HG02852 (cell line): ENCODE measurements around the gene ELN.

Source experiments
- ATAC-seq: cut with Tn5 transposase; IDR thresholded peaks from one replicate; pipeline ENCODE4 v1.9.1; 2021; ENCODE audit warnings: mild to moderate bottlenecking, moderate library complexity; ENCODE audit not compliant: unreplicated experiment

ELN gene

GRCh38 chr7:74023092-74023536 lies 4.9 kb upstream of the ELN start:
- no peak for ATAC-seq

GRCh38 chr7:74023786-74024185 lies 4.2 kb upstream of the ELN start:
- no peak for ATAC-seq

GRCh38 chr7:74025146-74025545 lies 2.8 kb upstream of the ELN start:
- no peak for ATAC-seq

- no peak for ATAC-seq
These were observed 2.2 kb upstream of the ELN start for GRCh38 chr7:74025730-74026129.

- no peak for ATAC-seq
These were observed 1.5 kb upstream of the ELN start for GRCh38 chr7:74026406-74026902.

- ATAC-seq: peak; percentile 45
These were observed 880 bp upstream of the ELN start for GRCh38 chr7:74026903-74027682.

- ATAC-seq: no peak
These were observed 407 bp downstream of the ELN start for GRCh38 chr7:74028321-74028838.

GRCh38 chr7:74029089-74029785 lies 1.3 kb downstream of the ELN start:
- no peak for ATAC-seq

- ATAC-seq: no peak
These were observed 2.0 kb downstream of the ELN start for GRCh38 chr7:74029991-74030415.

- no peak for ATAC-seq
These were observed 2.9 kb downstream of the ELN start for GRCh38 chr7:74030861-74031260.

GRCh38 chr7:74031403-74032190 lies 3.6 kb downstream of the ELN start:
- ATAC-seq: no peak

GRCh38 chr7:74032191-74032490 lies 4.2 kb downstream of the ELN start:
- no peak for ATAC-seq

- no peak for ATAC-seq
These were observed 4.8 kb downstream of the ELN start for GRCh38 chr7:74032624-74033371.

- no peak for ATAC-seq
These were observed 5.7 kb downstream of the ELN start for GRCh38 chr7:74033372-74034311.

- no peak for ATAC-seq
These were observed 9.6 kb downstream of the ELN start for GRCh38 chr7:74037609-74038008.

- ATAC-seq: no peak
These were observed 10.4 kb downstream of the ELN start for GRCh38 chr7:74038194-74038961.

- ATAC-seq: no peak
These were observed 11.4 kb downstream of the ELN start for GRCh38 chr7:74039337-74039736.

- no peak for ATAC-seq
These were observed 12.3 kb downstream of the ELN start for GRCh38 chr7:74040101-74040790.
